SKM-1 (cell line): Measurements from ENCODE around the gene CEP72.
"Not testable (repeated sequence)": the region's sequence is repeated elsewhere in the genome, so short reads cannot be mapped to it uniquely, and the experiment has no call there.

Experiments used
- DNase-seq: peaks from one replicate; lab custom pipeline; 2025; ENCODE audit not compliant: unreplicated experiment; lab: John Stamatoyannopoulos, UW

The CEP72 gene

GRCh38 chr5:595285-595875, 16.8 kb upstream of the CEP72 start:
- DNase-seq: no peak

GRCh38 chr5:597871-598563, 14.1 kb upstream of the CEP72 start:
- no peak for DNase-seq

DNA sequence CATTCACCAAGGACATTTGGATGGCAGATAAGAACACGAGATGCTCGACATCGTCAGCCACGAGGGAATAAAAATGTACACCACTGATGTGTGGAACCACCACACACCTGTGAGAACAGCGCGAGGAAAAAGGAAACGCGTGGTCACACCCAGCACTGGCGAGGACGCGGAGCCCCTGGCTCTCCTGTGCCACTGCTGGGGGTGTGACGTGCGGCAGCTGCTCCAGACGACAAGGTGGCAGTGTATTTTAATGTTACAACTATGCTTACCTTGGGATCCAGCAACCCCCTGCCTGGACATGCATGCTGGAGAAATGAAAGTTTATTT, 13.6 kb upstream of the CEP72 start:
- DNase-seq: no peak

DNA sequence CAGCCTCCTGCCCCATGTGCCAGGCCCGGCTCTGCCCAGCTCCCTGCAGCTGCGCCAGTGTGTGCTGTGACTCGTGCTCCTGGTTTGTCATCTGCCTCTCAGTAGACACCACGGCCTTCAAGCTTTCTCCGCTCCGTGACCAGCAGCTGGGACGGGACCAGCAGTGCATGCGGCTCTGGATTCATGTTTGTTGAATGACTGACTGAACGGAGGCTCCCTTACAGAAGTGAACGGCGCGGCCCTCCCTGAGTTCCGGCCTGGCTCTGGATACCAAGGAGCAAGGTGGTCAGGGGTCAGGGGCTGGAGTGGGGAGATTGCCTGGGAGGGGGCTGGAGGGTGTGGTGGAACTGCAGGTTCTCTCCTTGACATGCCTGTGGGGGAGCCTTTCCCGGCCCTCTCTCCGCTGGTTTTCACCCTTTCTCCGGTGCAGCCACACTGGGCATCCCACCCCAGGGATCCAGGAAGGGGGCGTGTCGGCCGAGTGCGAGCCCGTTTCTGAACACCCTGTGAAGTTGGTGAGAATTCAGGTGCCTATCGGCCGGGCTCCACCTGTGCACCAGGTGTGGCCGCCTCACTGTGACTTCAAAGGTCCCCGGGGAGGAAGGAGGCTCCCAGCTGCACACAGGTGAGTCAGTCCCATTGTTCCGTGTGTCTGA, 11.1 kb upstream of the CEP72 start:
- DNase-seq: no peak

DNA sequence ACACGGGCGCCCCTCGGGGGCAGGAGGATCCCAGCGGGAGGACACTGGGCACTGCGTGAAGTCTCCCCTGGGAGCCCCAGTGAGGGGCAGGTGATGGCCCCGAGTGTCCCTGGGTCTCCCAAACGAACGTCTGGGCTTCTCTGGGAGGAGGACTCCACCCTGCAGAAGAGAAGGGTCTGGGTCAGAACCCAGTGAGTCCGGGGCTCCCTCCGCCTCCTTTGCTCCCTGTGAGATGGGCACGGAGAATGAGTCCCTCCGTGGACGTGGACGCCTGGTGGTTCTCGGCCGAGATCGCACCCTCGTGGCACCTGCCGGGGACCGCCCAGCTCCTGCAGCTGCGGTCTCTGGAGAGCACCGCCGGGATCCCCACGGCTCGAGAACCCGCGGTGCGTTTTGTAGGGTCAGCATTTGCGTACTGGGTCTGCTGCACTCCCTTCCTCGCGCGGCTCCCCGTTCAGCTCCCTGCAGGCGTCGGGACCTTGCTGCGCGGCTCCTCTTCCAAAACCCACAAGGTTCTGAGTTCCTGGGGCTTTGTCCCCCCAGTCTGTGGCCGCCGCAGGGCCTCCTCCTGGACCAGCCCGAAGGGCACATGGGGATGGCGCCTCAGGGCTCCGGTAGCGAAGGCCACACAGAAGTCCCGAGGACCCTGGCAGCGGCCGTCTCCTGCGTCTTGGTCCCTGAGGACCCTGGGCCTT, 10.2 kb upstream of the CEP72 start:
- no peak for DNase-seq

DNA sequence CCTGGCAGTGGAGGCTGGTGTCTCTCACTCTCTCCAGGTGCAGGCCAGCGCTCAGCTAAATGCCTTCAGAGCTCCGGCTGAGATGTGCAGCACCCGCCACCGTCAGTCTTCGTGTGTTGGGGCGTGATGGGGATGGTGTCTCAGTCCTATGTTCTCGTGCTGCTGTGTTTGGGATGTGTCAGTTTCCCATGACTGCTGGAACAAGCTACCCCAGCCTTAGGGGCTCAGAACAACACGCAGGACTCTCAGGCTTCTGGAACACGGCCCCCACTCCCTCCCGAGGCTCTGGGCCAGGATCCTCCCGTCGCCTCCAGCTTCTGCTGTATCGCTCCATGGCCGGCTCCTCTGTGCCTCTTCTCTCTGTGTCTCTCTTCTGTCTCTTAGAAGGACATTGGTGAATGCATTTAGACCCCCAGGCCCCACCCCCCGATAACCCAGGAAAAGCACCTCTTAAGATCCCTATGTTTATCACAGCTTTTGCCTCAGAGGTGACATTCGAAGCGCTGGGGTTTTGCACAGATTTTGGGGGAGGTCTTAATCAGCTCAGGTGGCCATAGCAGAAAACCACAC, 9.6 kb upstream of the CEP72 start:
- no peak for DNase-seq

- no peak for DNase-seq
Measured at GRCh38 chr5:603081-603998, 8.8 kb upstream of the CEP72 start.

GRCh38 chr5:604391-604831, 7.7 kb upstream of the CEP72 start:
- no peak for DNase-seq

GRCh38 chr5:605090-605489, 7.0 kb upstream of the CEP72 start:
- DNase-seq: not testable (repeated sequence)

- no peak for DNase-seq
Measured at GRCh38 chr5:606061-606460, 6.1 kb upstream of the CEP72 start.

- DNase-seq: no peak
Measured at GRCh38 chr5:606526-607399, 5.4 kb upstream of the CEP72 start.

DNA sequence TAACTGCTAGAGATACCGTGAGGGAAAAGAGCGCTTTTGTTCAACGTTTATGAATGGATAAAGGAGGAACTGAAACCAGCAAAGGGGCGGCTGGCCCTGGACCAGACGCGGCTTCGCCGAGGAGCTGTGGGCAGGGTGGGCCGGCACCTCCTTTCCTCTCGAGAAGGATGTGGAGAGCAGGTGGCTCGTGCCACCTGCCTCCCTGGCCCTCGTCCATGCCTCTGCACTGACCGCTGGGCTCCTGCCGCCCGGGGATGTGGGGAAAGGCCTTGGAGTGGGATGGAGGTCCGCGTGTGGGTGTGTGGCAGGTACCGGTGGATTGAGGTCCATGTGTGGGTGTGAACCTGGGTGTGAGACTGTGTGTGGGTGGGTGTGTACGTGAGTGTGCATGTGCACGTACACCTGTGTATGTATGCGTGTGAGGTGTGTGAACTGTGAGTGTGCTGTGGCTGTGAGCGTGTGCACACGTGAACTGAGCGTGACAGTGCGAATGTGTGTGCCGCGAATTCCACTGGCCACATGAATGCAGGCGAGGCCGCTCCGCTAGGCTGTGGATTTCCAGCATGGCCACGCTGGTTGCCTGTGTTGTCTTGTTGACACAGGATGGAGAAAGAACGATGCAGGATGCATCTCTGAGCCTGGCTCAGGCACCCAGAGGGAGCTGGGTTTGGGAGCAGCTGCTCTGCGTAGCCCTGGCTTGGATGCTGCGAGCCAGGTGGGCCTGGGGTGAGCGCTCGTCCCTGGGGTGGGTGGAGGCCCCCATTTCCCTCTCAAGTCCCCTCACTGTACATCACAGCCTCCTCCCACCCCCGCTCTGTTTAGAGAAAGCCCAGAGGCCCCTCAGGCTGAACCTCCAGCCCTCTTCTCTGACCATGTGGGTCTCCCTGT, 4.4 kb upstream of the CEP72 start:
- no peak for DNase-seq

DNA sequence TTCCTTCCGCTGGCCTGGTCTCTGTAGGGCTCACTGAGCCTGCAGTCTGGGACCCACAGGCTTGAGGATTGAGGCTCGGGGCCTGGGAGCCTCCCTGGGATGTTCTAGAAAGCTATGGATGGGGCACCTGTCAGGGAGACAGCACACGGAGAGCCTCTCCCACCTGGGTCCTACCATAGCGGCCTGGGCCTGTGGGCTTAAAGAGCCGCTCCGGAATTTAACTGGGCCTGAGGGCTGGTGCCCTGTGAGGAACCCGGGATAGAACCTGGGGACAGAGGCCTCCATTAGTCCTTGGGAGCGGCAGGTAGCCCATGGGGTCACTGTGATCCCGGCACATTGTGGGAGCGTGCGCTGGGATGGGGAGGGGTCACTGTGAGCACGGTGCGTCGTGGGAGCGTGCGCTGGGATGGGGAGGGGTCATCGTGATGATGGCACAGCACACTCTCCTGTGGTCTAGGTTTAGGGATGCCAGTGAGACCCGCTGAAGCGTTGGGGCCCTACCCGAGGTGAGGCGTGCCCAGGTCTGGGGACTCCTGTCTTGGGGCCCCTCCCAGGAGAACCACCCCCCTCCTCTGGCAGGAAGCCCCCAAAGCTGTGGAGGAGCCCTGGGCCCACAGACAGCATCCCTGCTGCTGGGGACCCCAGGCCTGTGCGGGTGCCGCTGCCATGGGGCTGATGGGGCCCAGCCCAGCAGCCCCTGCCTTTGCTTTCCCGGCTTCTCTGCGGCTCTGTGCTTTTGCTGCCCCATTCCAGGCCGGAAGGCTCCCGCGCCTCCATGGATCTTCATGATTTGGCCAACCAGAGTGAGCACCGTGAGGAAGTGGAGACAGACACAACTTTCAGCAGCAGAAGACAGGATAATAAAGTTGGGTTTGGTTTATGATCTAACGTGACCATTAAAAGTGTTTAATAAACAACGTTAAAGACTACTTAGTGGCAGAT, 3.4 kb upstream of the CEP72 start:
- no peak for DNase-seq

DNA sequence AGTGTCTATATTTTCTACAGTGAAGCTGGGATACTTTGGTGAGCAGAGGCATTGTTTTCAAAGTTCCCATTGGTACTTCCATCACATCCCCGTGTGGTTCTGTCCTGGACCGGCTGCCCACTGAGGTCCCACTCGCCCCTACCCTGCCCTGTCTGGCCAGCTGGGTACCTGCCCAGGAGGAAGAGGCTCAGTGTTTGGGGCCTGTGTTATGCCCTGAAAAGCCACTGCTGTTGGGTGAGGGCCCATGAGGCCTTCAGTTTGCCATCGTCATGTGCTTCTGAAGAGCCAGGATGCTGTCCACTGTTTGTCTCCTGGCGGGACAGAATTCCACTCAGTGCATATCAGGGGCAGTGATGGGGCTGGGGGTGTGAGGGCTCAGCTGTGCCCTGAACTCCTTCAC, 2.6 kb upstream of the CEP72 start:
- DNase-seq: no peak

DNA sequence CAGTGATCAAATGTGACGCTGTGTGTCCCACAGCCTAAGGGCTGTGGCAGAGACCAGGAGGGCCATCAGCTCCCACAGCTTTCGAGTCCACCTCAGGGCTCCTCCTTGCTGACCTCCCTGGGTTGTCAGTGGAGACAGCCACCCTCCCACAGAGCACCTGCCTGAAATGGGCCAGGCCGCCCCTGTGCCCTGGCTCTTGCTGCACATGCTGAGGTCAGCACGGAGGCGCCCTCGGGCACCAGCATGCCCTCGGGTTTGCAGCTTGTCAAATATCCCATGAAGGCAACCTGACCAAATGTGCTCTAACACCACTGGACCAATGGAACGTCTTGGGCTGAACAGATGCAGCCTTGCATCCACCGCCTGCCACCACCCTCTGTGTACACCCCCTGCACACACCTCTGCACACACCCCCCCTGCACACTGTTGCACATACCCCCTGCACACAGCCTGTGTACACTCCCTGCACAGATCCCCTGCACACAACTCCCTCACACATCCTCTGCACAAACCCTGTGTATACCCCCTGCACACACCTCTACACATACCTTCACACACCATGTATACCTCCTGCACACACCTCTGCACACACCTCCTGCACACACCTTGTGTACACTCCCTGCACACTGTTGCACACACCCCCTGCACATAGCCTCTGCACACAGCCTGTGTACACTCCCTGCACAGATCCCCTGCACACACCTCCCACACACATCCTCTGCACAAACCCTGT, 2.0 kb upstream of the CEP72 start:
- no peak for DNase-seq

DNA sequence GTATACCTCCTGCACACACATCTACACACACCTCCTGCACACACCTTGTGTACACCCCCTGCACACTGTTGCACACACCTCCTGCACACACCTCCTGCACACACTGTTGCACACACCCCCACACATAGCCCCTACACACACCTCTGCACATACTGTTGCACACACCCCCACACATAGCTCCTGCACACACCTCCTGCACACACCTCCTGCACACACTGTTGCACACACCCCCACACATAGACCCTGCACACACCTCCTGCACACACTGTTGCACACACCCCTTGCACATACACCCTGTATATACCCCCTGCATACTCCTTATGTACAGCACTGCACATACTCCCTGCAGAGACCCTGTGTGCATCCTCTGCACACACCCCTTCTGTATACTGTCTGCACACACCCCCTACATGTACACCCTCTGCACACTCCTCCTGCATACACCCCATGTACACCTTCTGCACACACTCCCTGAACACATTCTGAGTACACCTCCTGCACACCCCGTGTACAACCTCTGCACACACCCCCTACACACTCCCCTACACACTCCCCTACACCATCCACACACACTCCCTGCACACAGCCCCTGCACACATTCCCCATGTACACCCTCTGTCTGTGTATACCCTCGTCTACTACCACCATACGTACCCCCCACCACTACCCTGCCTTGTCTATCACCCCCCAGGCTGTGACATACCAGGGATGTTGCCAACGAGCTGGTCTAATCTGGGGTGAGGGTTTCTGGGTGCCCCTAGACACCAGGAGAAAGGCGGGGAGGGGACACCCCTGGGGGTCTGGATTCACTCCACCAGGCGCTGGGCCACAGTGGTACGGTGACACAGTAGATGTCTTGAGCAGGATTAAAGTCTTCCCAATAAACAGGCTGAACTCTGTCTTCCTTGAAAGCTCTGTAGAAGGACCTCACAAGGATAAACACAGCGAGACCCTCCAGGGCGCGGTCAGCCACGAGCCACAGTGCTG, 1.1 kb upstream of the CEP72 start:
- DNase-seq: no peak
